GM18868 (cell line): Measurements from ENCODE around the gene RNF121.

Experiments
- ATAC-seq: cut with Tn5 transposase; IDR thresholded peaks from one replicate; pipeline ENCODE4 v1.9.1; 2021; ENCODE audit warnings: mild to moderate bottlenecking, moderate library complexity; ENCODE audit not compliant: unreplicated experiment

The RNF121 gene

GRCh38 chr11:72030472-72031045, 101.7 kb downstream of the RNF121 start:
- no peak for ATAC-seq

DNA sequence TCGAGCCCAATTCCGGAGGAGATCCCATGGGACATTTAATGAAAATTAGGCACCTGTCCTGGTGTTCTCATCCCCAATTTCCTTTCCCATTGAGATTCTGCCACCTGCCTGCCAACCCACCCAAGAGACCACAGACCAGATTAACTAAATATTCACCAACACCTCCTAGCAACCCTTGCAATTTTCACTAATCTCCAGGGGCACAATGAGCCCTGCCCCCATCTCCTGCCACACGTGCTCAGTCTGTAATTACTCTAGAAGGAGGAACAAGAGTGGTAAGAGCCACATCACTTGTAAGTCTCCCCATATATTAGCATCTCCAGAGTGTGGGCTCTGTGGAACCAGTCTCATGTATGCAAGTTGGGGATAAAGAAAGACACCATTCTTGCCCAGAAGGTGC, 107.8 kb downstream of the RNF121 start:
- no peak for ATAC-seq

DNA sequence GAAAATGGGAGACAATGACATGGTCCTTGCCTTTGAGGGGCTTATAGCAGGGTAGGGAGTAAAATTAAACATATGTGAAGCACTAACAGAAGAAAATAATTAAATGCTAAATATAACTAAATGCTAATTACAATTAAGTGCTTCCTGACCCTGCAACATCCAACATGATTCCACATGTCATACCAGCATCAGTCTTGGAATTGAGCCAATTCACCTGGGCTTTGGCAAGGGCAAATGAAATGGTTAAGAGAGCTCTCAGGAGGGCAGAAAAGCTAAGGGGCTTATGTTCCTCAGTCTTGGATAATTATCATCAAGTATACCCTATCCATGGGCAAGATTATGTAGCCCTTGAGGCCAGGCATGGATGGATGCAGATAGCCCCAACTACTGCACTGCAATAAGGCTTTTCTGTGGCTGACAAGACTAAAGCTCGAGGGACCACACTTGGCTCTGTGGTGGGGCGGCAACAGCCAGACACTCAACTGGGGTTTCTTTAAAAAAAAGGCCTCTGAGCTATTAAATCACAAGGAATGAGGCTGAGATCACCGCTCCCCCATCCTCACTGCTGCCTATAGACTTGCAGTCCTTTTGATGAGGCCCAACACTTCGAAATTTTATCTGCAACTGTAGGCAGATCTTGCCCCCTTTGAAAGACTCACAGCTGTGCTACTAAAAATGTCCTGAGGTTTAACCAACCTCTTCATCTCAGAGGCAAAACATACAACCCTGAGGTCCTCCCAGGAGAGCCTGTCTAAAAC, 108.9 kb downstream of the RNF121 start:
- ATAC-seq: no peak

GRCh38 chr11:72038491-72038890, 109.6 kb downstream of the RNF121 start:
- no peak for ATAC-seq

- no peak for ATAC-seq
These were observed 110.4 kb downstream of the RNF121 start for GRCh38 chr11:72039031-72039855.

GRCh38 chr11:72039856-72040401, 111.1 kb downstream of the RNF121 start:
- no peak for ATAC-seq

DNA sequence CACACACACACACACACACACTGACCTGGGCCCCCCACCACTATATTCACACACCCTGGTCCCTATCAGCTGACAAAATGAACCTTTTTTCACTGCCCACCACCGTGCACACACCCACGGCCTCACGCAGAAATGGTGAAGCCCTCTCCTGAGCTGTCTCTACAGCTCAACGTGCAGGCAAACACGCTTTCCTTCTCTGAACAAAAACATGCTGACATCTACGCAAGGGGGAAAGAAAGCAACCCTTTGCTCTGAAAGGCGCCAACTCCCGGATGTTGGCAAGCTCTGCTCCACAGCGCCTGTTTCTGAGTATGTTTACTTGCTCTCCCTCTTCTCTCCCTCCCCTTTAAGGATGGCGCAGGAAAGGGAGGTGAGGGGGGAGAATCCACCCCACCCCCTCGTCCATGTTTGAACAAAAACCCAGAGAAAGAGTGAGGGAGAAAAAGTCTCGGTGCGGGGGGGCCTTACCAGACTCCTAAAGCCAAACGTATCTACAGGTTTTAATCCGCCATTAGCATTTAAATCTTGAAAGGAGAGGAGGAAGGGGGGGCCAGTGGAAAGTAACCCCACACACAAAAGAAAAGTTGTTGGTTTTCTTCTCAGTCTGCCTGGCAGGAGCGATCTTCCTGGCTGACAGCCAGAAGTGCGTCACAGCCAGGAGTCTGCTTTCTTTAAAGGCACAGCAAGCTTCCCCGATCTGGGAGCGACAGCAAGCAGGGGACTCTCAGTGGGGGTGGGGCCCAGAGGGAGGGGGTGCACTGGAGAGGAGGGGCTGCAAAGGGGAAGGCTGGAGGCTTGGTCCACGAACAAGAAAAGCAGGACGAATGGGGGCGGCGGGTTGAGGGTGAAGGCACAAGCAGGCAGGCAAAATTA, 111.9 kb downstream of the RNF121 start:
- no peak for ATAC-seq

DNA sequence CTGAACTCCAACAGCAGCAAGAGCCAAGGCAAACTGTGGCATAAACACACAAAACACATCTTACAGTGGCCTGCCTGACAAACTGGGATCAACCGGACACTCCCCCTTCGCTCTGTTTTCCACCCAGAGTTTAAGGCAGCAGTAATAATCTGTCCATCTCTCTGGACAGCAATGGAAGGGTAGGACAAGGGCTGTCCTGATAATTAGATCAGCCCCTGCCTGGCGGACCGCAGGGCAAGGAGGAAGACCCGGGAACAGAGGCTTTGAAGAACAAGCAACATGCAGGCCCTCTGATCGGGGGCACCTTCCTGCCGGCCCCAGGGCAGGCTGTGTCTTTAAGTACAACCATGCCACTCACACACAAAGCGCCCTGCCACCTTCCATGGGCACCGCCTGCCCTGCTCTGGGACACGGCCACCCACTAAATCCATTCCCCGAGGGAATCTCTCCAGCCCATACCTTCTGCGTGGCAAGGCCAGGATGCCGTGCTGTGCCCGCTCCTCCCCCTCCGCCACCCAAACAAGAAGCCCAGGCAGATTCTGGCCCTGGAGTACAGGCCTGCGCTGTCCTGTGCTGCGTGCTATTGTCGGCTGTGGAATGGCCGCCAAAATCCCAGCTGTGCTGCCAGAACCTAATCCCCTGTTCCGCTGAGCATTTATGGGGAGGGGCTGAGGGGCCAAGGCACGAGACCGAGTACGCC, 112.7 kb downstream of the RNF121 start:
- no peak for ATAC-seq

DNA sequence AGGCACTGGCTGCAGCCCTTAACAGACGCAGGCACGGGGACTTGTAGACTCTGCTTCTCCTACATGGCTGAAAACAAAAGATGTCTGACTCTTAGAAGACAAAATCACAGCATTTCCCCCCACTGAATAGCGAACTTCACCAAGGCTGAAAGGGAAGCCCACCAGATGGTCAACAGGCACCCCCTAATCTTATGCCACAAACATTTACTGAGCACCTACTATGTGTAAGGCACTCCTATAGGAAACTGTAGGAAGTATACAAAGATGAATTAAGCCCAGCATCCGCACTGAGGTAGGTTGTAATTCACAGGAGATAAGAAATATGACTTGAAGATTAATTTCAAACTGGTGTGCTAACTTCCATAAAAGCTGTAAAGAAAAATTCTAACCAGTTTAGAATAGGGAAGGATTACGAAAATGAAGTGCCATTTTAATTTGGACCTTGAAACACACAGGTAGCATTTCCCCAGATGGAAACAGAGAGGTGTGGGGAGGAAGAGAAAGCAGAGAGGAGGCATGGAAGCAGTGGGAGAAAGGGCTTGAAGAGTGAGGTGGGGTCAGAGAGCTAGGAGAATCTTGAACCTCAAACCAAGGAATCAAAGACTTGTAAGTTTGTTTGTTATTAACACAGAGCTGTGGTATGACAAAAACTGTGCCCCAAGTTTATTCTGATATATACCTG, 113.4 kb downstream of the RNF121 start:
- no peak for ATAC-seq

DNA sequence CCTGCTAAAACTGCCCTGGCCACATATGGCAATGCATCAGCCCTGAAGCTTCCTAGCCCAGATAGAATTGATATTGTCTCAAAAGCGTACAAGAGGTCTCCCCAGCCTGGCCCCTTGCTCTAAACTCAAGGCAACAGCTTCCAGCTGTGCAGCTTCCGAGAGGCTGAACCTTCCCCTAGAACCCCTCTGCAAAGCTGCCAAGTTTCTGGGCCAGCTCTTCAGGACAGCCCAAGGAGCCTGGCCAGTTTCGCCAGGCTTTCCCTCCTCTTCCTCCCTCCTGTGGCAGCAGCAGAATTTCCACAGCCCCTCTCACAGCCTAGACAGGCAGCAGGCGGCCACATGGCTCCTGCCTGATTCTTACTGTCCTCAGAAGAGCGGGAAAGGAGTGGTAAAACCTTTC, 117.0 kb downstream of the RNF121 start:
- no peak for ATAC-seq
